GM20000 (cell line): ENCODE measurements around the gene PDGFD.

Experiments
- DNase-seq: peaks from one replicate; pipeline ENCODE4 v3.0.0; 2012; ENCODE audit warnings: low spot score
- TF ChIP-seq, protein P1 (sequence below): IDR thresholded peaks from 2 replicates; pipeline ENCODE4 v1.5.1; 2012; ENCODE audit warnings: mild to moderate bottlenecking, control low read depth; ENCODE audit errors: extremely low read depth, missing control alignments

The PDGFD gene

DNA sequence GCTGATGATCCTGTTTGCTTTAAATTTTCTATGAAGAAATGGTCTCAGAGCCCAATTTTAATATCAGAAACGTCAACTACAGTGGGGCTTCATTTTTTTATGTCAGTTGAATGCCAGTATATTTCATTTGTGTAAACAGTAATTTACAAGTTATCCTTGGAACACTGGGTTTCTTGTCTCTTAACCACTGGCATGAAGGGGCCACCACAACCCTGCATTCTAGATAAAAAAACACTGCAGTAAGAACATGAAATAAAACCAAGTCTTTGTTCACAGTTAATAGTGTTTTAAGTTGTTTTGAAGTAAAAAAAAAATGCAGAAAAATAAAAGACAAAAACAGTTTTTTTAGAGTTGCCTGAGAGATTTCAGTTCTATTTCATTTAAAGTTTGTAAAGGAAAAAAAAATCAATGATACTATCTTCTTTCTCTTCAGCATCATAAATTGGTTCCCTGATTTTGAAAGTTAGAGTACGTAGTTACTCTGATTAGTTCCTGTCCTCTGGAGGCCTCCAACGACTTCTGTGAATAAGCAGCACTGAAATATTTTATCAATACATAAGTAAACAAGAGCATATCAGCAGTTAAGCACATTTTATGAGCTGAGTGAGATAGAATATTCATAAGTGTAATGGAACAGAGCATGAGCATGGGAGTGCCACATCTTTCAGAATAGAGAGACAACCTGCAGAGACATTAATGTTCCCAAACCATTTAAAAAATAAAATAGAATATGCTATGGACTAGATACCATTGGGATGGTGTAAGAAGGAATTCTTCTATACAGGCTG, 135.3 kb downstream of the PDGFD start:
- no peak for DNase-seq

DNA sequence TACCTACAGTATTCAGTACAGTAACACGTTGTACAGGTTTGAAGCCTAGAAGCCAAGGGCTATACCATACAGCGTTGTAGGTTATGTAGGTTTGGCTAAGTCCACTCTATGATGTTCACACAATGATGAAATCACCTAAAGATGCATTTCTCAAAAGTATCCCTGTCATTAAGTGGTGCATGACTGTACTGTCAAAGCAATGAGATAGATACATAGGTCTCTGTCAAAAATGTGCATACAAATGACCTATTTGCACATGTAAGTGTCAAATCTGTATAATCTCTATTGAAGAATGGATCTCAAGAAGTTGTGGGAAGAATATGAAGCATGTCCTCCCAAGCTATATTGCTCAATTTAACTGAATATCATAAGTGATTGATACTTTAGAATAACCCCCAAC, 139.4 kb downstream of the PDGFD start:
- DNase-seq: no peak
- TF ChIP-seq, protein P1, sequence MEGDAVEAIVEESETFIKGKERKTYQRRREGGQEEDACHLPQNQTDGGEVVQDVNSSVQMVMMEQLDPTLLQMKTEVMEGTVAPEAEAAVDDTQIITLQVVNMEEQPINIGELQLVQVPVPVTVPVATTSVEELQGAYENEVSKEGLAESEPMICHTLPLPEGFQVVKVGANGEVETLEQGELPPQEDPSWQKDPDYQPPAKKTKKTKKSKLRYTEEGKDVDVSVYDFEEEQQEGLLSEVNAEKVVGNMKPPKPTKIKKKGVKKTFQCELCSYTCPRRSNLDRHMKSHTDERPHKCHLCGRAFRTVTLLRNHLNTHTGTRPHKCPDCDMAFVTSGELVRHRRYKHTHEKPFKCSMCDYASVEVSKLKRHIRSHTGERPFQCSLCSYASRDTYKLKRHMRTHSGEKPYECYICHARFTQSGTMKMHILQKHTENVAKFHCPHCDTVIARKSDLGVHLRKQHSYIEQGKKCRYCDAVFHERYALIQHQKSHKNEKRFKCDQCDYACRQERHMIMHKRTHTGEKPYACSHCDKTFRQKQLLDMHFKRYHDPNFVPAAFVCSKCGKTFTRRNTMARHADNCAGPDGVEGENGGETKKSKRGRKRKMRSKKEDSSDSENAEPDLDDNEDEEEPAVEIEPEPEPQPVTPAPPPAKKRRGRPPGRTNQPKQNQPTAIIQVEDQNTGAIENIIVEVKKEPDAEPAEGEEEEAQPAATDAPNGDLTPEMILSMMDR: no peak

More for the DNA sequence above, 135.3 kb downstream of the PDGFD start:
- TF ChIP-seq, protein P1: no peak

DNA sequence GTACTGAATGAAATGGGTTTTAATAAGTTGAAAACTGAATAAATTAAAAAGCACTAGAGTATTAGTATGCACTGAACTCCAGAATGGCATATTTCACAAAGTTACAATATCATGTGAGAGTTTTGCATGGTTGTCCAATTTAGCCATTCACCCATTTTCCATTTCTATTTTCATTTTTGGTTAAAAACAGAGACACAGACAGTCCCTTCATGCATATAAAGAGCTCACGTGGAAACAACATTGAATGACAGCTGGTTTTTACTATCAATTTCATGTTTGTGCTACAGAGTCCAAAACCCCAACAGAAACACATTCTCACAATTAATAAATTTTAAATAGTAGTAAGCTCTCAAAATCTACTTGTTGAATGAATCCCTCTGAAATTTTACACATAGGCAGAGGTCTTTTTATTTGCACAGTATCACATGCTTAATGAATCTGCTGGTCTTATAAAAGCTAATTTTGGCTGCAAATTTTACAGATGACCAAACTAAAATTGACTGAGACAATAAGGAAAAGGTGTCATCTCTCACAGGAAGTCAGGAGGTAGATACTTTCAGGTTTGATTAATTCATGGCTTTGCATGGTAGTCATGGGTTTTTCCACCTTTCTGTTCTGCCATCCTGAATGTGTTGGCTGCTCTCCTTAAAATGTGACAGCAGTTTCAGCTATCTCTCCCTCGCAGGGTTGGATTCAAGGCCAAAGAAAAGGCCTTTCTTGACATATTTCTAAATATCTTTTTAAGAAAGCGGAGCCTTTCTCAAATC, 148.1 kb downstream of the PDGFD start:
- TF ChIP-seq, protein P1: no peak
- DNase-seq: no peak

DNA sequence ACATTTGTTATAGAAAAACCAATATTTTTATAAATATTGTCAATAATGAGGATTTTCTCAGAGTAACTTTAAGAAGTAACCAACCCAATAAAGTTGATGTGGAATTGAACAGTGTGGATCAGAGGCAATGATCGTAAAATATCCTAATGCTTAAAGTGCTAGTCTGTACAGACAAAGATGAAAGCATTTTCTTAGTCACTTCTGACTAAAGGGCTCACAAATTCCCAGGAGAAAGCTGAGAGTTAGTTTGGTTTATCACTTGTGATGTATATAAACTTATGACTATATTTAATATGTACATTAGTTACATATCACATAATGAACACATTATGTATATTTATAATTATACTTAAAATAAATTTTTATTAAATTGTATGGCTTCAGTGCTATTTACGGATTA, 152.9 kb downstream of the PDGFD start:
- TF ChIP-seq, protein P1: no peak
- DNase-seq: no peak

DNA sequence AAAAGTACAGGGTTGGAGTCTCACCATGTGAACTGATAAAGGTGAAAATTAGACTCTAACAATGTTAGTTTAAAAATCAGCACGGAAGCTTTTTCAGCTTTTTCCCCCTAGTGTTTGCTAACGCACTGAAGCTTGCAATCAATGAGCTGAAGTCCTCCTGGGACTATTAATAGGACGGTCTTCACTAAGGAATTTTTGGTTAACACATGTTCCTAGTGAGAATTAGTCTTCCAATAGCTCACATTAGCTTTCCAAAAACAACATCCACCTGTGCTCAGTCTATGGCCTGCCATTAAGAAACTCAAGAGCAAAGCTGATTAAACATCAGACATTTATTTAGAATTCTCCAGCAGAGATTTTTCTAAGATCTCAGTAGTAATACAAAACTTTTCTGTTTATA, 154.2 kb downstream of the PDGFD start:
- DNase-seq: no peak
- TF ChIP-seq, protein P1: no peak

DNA sequence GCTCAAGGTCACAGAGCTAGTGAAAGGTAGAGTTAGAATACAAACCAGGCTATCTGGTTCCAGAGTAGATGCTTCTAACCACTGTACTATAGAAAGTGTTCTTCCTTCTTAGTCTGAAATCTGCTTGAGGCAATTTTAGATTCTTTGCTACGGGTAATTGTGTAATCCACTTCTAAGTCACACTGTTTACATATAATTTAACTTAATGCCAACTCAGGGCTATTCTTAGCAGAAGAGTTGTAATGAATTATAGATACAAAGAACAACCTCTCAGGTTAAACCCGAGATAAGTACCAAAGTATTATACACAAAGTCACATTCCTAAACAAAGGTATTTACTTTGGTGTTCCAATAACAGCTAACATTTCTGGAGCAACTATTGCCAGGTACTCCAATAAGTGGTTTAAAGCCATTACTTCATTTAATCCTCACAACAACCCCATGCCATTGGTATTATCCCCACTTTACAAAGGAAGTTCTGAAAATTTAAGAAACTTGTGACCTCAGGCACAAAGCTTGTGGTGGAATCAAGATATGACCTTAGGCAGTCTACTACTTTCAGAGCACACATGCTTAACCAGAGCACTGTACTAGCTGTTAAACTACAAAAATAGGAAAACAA, 158.6 kb downstream of the PDGFD start:
- TF ChIP-seq, protein P1: no peak
- DNase-seq: no peak

DNA sequence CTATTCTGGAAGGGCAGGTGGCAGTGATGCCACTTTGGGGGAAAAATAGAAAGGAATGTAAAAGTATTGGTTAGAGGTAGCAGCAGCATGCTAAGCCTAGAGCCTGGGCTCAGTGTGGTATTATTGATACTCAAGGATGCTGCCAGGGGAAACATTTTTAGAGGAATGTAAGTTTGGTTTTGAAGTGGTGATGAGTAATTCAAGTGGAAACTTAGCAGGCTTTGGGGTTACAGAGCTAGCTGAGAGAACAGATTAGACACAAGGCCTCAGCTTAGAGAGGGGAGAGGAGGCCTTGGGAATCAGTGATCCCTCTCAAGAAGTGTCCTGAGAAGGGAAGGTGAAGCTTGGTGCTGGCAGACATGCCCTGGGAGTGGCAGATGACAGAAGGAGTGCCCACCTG, 160.5 kb downstream of the PDGFD start:
- DNase-seq: no peak
- TF ChIP-seq, protein P1: no peak
